ENCODE data around the gene CDK14.

DNA sequence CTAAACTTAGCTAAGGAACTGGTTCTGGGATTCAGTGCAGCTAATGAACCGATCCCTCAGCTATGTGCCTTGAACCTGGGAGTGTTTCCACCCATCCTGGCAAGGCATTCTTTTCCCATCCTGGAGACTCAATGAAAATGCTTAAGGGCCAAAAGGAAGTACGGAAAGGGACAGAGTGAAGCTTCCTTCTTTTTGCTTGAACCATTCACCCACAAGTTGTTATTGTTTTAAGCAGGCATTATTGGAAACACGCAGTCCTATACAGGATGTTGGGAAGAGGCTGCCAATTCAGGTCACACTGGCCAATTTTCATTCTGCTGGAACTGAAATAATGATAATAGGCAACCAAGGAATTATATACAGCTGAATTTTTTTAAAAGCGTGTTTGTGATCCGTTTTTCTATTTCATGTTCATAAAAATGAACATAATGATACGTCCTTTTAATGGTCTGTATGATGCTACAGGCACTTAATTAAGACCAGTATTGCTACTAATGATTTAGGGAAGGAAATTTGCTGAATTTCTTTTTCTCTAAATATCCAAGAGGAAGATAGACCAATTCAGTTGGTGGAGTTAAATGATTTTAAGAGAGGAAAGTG, 610.3 kb downstream of the CDK14 start:
- no peak for TF ChIP-seq POLR2A (IDR thresholded peaks at IDR 0.05; ENCODE audit: low read depth, low read length)
- no peak for TF ChIP-seq POLR2AphosphoS5 (IDR thresholded peaks at IDR 0.05; ENCODE audit: low read depth, low read length)
